HUDEP-2 (cell line): ENCODE data around the gene RNF213.
"Not testable (repeated sequence)": the region's sequence is repeated elsewhere in the genome, so short reads cannot be mapped to it uniquely, and the experiment has no call there.

Experiments
- DNase-seq, 76 experiments: peaks; one replicate each; lab custom pipeline; 2025; ENCODE audit not compliant: unreplicated experiment in 76 of 76; lab: John Stamatoyannopoulos, UW

The RNF213 gene

GRCh38 chr17:80313946-80314345, 53.3 kb downstream of the RNF213 start:
- DNase-seq: not testable (repeated sequence)

DNA sequence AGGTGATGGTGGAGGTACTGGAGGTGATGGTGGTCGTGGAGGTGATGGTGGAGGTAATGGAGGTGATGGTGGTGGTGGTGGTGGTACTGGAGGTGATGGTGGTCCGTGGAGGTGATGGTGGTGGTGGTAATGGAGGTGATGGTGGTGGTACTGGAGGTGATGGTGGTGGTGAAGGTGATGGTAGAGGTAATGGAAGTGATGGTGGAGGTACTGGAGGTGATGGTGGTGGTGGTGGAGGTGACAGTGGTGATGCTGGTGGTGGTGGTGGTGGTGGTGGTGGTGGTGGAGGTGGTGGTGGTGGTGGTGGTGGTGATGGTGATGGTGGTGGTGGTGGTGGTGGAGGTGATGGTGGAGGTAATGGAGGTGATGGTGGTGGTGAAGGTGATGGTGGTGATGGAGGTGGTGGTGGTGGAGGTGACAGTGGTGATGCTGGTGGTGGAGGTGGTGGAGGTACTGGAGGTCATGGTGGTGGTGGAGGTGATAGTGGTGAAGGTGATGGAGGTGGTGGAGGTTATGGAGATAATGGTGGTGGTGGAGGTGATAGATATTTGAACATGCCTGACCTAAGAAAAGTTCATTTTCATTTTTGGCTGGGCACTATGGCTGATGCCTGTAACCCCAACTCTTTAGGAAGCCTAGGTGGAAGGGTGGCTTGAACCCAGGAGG, 55.0 kb downstream of the RNF213 start:
- no peak for DNase-seq

DNA sequence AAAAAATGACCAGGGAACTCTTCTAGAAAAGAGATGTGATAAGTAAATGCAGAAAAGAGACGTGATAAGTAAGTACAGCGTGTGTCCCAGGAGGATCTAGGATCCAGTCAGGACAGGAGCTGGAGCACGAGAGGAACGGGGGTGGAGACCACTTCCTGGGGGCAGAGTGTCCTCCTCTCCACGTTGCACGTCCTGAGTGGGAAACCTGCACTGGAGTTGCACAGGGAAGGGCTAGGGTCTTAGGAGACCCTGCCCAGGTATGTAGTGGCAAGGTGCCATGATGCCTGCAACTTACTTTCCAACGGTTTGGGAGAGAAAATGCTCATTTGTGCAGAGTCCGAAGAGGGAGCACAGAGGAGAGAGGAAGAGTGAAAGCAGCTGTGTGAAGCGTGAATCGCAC, 55.8 kb downstream of the RNF213 start:
- DNase-seq: no peak

DNA sequence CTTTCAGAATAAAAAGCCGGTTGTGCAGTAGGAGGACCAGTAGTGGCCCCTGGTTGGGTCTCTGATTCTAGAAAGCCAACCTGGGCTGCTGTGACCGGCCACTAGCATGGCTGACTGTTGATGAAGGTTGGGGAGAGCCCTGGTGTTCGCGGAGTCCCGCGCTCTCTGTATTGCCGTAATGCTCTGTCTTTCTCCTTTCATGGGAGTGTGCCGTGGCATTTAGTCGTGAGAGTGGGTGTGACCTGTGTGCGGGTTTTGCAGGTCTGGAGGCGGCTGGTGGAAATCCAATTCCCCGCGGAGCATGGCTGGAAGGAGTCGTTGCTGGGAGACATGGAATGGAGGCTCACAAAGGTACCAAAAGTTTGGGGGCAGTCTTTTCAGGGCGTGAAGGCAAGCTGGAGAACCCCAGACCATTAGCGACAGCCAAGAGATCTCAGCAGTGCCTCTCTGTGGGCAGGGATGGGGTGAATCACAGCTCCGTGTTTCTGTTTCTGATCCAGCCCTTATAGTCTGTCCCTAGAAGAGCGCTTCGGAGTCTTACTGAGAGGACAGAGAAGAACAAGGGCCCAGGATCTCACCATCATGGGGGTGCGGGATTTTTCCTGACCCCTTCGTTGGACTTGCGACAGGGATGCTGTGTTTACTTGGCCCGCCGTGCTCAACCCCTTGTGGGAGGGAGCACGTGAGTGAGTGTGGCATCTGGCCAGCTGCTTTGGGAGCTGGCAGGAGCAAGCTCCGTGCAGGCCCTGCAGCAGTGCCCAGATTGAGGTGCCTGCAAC, 56.5 kb downstream of the RNF213 start:
- no peak for DNase-seq

DNA sequence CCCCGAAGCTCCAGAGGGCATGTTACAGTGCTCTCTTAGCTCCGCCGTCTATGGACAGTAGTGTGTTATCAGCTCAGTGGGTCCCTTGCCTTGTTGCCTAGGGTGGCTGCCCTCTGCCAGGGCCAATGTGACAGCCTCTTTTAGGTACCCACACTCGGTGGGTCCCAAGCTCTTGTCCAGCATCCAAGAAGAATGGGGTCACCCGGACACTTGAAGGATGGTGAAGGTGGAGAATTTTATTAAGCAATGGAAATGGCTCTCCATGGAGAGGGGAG, 57.0 kb downstream of the RNF213 start:
- no peak for DNase-seq

DNA sequence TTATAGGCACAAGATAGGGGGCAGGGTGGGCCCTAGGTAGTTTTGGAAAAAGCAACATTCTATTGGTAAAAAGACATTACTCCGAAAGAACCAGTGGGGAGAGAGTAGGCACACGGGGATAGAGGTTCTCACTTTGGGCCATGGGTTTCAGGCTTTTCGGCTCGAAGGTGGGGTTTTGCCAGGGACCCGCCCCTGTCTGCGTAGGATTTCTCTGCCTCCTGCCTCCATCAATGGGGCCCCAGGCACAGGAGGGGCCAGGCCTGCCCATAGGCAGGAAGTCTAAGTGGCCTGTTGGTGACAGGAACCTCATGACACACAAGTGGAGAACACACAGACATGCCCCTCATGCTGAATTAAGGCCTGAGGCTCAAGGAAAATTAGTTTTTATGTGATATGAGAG, 57.5 kb downstream of the RNF213 start:
- DNase-seq: no peak

DNA sequence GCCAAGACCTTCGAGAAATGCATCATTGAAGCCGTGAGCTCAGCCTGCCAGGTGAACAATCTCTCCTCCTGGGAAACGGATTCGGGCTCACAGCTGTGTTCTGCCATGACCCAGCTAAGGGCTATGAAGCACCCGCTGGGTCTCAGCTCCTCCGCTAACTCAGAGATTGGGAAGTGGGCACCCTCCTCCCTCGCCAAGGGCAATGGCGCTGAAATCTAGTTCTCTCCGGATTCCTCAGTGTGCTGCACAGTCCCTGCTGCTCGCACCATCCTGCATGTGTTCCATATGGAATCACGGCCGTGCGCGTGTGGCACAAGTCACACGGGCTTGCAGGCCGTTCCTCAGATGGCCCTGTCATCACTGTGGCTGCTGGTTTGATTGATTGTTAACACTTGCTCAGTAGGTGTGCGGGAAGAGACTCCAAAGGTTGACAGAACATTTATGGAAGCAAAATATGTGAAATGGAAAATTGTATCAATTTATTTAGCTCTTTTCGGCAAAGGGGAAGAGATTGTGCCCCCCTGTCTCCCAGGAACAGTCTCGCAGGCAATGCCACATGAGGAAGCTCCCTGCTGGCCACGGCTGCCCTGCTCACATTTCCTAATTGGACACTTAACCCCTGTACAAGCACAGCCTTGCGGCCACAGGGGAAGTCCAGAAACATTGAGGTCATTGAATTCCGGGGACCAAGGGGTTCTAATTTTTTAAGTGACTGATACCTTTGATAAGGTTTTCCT, 58.8 kb downstream of the RNF213 start:
- DNase-seq: no peak

GRCh38 chr17:80319999-80320344, 59.3 kb downstream of the RNF213 start:
- no peak for DNase-seq

GRCh38 chr17:80320496-80320895, 59.8 kb downstream of the RNF213 start:
- DNase-seq: no peak

- no peak for DNase-seq
Observed at GRCh38 chr17:80322864-80323263, 62.2 kb downstream of the RNF213 start.

- DNase-seq: no peak
Observed at GRCh38 chr17:80323982-80324381, 63.3 kb downstream of the RNF213 start.

DNA sequence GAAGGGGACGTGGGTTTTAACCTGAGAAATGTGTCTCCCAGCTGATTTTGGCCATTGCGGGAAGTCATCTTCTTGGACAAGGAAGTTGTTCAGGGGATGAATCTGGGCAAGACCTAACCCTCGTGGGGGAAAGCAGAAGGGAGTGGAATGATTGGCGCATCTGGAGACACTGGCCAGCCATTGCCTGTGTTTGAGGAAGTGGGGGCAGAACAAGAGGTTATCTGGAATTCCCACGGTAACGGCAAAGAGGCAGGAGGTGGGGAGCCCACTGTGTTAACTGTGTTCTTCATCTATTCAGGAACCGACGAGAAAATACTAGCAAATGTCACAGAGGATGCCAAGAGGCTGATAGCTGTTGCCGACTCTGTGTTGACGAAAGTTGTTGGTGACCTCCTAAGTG, 66.9 kb downstream of the RNF213 start:
- no peak for DNase-seq

- no peak for DNase-seq
Observed at GRCh38 chr17:80328634-80329380, 68.2 kb downstream of the RNF213 start.

GRCh38 chr17:80329421-80329820, 68.8 kb downstream of the RNF213 start:
- DNase-seq: not testable (repeated sequence)

GRCh38 chr17:80330276-80330675, 69.6 kb downstream of the RNF213 start:
- no peak for DNase-seq

DNA sequence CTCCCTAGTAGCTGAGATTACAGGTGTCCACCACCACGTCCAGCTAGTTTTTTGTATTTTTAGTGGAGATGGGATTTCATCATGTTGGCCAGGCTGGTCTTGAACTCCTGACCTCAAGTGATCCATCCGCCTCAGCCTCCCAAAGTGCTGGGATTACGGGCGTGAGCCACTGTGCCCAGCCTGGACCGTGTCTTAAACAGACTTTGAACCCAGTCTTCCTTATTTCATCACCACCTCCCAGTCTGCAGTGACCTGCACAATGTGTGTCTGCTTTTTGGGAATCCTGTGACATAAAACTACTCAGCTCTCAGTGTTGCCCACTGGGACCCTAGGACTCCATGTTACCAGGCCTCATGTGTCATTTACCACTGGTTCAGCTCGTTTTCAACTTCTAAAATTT, 70.3 kb downstream of the RNF213 start:
- not testable (repeated sequence) for DNase-seq

DNA sequence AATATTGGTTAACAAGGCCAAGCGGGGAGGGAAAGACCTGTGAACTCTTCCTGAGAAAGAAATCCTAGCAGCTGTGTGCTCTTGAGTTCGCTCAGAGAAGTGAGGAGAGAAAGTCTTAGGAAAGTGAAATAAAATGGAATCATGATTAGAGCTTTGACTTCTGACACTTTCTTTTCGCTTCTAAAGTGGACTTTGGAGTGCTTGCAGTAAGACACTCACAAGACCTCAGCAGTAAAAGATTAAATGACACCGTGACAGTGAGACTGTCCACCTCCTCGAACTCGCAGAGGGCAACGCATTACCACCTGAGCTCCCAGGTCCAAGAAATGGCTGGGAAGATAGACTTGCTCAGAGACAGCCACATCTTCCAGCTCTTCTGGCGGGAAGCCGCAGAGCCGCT, 71.2 kb downstream of the RNF213 start:
- no peak for DNase-seq

- DNase-seq: no peak
Observed at GRCh38 chr17:80337195-80337895, 76.7 kb downstream of the RNF213 start.

- DNase-seq: no peak
Observed at GRCh38 chr17:80339118-80339517, 78.5 kb downstream of the RNF213 start.

GRCh38 chr17:80339731-80340456, 79.2 kb downstream of the RNF213 start:
- no peak for DNase-seq
